IPS-18a (cell line): ENCODE data around the gene SKI.

Experiments
- H3K27ac ChIP-seq: one replicate; pipeline ENCODE4 v1.5.1; 2013; ENCODE audit warnings: low read length
- H3K27me3 ChIP-seq: one replicate; pipeline ENCODE4 v1.6.1; 2013; ENCODE audit warnings: mild to moderate bottlenecking, low read length; ENCODE audit not compliant: control insufficient read depth, insufficient read depth
- H3K36me3 ChIP-seq: one replicate; pipeline ENCODE4 v1.6.1; 2013; ENCODE audit warnings: low read depth, low read length; ENCODE audit not compliant: control insufficient read depth
- H3K4me1 ChIP-seq: one replicate; pipeline ENCODE4 v1.6.1; 2013; ENCODE audit warnings: low read depth, low read length; ENCODE audit not compliant: control insufficient read depth
- H3K4me3 ChIP-seq: one replicate; pipeline ENCODE4 v1.5.1; 2013; ENCODE audit warnings: low read length
- H3K9ac ChIP-seq: one replicate; pipeline ENCODE4 v1.6.1; 2013; ENCODE audit warnings: mild to moderate bottlenecking, low read length, moderate library complexity
- H3K9me3 ChIP-seq: one replicate; pipeline ENCODE4 v1.6.1; 2013; ENCODE audit warnings: low read depth, low read length; ENCODE audit not compliant: control insufficient read depth

Gene SKI

DNA sequence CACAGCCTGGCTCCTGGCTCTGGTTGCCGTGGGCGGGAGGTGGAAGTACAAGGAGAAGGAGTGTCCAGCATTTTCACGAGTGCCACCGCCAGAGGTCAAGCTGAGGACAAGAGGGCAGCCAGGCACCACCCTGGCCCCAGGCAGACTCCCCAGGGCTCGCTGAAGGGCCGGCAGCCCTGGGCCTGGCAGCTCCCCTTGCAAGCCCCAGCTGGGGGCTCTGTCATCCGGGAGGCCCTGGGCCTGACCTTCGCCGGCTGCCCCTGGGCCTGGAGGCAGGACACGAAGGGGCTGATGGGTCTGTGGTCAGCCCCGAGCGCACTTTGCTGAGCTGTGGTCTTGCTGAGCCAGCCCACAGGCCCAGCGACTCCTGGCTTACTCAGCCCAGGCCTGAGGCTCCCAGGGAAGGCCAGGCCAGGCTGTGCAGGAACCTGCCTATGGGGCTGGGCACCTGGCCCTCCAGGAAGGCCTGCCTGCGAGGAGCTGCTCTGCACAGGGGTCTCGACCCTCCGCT, 88.4 kb downstream of the SKI start:
- Histone ChIP-seq H3K4me3 (no peak overlapping the region), H3K9ac (no peak overlapping the region), H3K9me3 (no peaks in the 10 kb centered on the region), H3K36me3 (no peaks in the 10 kb centered on the region), H3K27me3 (no peaks in the 10 kb centered on the region), H3K27ac (no peak overlapping the region), H3K4me1 (peaks cover 12% of the 10 kb centered on the region)

DNA sequence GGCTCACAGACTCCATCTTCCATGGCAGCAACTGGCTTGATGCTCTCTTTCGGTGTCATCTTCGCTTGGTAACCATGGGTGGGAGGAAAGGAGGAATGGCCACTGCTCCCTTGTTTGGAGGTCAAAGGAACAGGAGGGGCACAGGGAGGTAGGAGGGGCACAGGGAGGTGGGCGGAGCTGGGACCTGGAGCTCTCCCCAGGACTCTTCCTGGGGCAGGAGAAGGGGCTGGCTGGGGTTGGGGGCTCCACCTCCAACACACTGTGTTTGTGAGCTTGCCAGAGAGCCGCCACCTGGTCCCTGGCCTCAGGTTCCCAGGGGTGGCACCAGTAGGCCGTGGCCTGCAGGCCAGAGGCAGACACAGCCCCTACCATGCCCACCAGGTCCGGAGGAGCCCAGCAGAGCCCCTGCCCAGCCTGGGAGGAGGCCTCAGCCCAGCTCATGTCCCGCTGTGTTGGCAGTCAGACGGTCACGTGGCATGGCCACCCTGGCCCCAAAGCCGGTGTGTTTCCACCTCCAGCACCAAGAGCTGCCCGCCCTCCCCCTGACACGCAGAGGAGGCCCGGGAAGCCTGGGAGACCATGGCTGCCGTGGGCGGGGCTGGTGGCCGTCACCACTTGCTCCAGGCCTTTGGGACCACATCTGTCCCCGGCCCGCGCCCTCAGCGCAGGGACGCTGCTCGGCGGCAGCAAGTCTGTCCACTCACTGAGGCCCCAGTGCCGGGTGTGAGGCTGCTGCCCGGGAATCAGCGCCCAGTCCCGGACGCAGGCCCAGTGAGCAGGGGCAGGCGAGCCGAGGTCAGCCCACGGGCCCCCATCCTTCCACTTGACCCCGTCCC, 89.3 kb downstream of the SKI start:
- Histone ChIP-seq H3K4me3 (no peak overlapping the region), H3K27ac (no peak overlapping the region), H3K36me3 (no peaks in the 10 kb centered on the region), H3K9me3 (no peaks in the 10 kb centered on the region), H3K4me1 (peaks cover 16% of the 10 kb centered on the region), H3K27me3 (no peaks in the 10 kb centered on the region), H3K9ac (no peak overlapping the region)

DNA sequence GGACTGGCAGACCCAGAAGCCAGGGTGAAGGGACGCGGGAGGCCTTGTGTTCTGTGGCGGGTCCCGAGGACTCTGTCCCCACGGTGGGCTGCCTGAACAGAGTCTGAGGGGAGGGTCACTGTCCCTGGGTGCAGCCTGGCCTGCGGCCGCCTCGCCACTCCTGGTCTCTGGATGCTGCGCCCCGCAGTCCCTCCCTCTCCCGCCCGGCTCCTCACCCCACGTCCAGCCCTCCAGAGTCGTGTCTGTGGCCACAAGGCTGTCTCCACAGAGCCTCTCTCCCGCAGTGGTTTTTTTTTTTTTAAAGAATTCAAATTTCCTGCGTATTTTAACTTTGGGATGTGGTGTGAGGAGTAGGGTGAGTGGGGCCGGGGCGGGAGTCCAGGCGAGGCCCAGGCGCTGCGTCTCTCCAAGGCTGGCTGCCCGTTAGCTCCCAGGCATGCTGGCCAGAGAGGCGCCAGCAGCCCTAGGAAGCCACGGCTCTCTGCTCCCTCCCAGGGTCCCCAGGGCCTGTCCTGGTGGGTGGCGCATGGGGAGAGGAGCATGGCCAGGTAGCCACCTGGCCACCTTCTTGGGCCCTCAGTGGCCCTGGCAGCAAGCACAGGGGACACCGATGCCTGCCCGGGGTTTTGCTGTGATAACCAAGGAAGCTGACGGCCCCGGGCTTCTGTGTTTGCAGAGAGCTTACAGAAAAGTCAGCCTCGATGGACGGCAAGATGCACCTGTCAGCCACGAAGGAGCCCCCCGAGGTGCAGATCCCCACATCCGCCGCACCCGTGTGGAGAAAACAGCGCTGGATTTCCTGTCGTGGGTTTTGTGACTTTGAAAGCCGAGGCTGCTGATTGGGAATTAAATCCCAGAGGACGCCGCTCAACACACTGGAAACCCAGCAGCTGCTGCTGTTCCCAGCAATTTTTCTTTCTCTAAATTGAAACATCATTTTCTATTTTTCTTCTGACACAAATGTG, 90.5 kb downstream of the SKI start:
- no peak overlapping the region for H3K27ac ChIP-seq
- H3K4me3 ChIP-seq: no peak overlapping the region
- no peaks in the 10 kb centered on the region for H3K36me3 ChIP-seq
- no peaks in the 10 kb centered on the region for H3K9me3 ChIP-seq
- H3K4me1 ChIP-seq: peaks cover 18% of the 10 kb centered on the region
- H3K27me3 ChIP-seq: no peaks in the 10 kb centered on the region
- no peak overlapping the region for H3K9ac ChIP-seq

DNA sequence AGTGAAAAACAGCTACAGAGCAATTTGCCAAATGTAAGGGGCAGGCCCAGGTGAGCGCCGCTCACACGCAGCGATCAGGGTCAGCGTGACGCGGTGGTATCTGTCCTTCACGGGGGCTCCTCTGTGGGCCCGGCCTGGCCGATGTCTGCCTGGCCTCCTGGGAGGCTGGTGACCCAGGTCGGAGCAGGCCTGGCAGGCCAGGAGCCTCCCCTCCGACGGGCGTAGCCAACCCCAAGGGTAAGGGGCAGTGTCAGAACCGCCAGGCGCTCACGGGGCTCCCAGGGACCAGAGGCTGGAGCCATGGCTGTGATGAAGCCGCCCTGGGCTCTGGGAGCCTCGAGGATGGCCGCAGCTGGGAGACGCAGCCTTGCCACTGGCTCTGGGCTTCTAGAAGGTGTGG, 91.2 kb downstream of the SKI start:
- H3K36me3 ChIP-seq: no peaks in the 10 kb centered on the region
- no peaks in the 10 kb centered on the region for H3K27me3 ChIP-seq
- no peak overlapping the region for H3K9ac ChIP-seq
- H3K4me3 ChIP-seq: no peak overlapping the region
- H3K9me3 ChIP-seq: no peaks in the 10 kb centered on the region
- H3K4me1 ChIP-seq: peaks cover 12% of the 10 kb centered on the region
- H3K27ac ChIP-seq: no peak overlapping the region

GRCh38 chr1:2320006-2320405, 91.9 kb downstream of the SKI start:
- no peaks in the 10 kb centered on the region for H3K27me3 ChIP-seq
- no peak overlapping the region for H3K9ac ChIP-seq
- no peaks in the 10 kb centered on the region for H3K36me3 ChIP-seq
- peaks cover 12% of the 10 kb centered on the region for H3K4me1 ChIP-seq
- no peak overlapping the region for H3K4me3 ChIP-seq
- H3K27ac ChIP-seq: no peak overlapping the region
- no peaks in the 10 kb centered on the region for H3K9me3 ChIP-seq

- Histone ChIP-seq H3K4me3 (no peak overlapping the region), H3K9me3 (no peaks in the 10 kb centered on the region), H3K27me3 (no peaks in the 10 kb centered on the region), H3K4me1 (peaks cover 12% of the 10 kb centered on the region), H3K36me3 (no peaks in the 10 kb centered on the region), H3K27ac (no peak overlapping the region), H3K9ac (no peak overlapping the region)
These were observed 92.9 kb downstream of the SKI start for GRCh38 chr1:2320760-2321667.

GRCh38 chr1:2322065-2322571, 94.0 kb downstream of the SKI start:
- Histone ChIP-seq H3K9me3 (no peaks in the 10 kb centered on the region), H3K27me3 (no peaks in the 10 kb centered on the region), H3K4me1 (peaks cover 12% of the 10 kb centered on the region), H3K9ac (no peak overlapping the region), H3K36me3 (no peaks in the 10 kb centered on the region), H3K4me3 (no peak overlapping the region), H3K27ac (no peak overlapping the region)

DNA sequence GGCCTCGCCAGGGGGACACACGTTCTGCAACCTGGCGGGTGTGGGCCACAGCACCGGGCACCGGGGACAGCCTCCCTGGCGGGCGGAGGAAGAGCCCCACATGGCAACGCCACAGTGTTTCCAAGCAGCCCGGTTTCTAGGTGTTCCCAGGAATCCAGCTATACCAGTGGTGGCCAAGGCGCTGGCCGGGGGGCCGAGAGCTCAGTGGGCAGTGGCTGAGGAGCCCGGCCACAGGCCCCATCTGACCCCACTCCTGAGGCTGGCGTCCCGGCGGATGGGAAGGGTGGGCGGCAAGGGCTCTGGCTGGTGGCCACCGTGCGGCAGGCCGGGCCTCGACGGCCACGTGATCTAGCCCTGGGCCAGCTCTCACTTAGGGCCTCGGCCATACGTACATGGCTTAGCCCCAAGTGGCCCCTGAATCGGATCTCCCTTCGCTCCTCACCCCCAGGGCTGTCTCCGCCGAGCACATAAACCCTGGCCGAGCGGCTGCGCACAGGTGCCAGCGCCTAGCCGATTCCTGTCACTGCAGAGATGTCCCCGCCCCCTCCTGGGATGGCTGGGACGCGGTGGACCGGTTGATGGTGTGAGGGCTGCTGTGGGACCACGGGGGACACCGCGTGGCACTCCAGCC, 94.6 kb downstream of the SKI start:
- peaks cover 12% of the 10 kb centered on the region for H3K4me1 ChIP-seq
- no peak overlapping the region for H3K27ac ChIP-seq
- H3K4me3 ChIP-seq: no peak overlapping the region
- H3K9me3 ChIP-seq: no peaks in the 10 kb centered on the region
- H3K36me3 ChIP-seq: no peaks in the 10 kb centered on the region
- H3K9ac ChIP-seq: no peak overlapping the region
- H3K27me3 ChIP-seq: no peaks in the 10 kb centered on the region

GRCh38 chr1:2323451-2323974, 95.4 kb downstream of the SKI start:
- Histone ChIP-seq H3K27me3 (no peaks in the 10 kb centered on the region), H3K4me3 (no peak overlapping the region), H3K9ac (no peak overlapping the region), H3K9me3 (no peaks in the 10 kb centered on the region), H3K36me3 (no peaks in the 10 kb centered on the region), H3K4me1 (peaks cover 12% of the 10 kb centered on the region), H3K27ac (no peak overlapping the region)

DNA sequence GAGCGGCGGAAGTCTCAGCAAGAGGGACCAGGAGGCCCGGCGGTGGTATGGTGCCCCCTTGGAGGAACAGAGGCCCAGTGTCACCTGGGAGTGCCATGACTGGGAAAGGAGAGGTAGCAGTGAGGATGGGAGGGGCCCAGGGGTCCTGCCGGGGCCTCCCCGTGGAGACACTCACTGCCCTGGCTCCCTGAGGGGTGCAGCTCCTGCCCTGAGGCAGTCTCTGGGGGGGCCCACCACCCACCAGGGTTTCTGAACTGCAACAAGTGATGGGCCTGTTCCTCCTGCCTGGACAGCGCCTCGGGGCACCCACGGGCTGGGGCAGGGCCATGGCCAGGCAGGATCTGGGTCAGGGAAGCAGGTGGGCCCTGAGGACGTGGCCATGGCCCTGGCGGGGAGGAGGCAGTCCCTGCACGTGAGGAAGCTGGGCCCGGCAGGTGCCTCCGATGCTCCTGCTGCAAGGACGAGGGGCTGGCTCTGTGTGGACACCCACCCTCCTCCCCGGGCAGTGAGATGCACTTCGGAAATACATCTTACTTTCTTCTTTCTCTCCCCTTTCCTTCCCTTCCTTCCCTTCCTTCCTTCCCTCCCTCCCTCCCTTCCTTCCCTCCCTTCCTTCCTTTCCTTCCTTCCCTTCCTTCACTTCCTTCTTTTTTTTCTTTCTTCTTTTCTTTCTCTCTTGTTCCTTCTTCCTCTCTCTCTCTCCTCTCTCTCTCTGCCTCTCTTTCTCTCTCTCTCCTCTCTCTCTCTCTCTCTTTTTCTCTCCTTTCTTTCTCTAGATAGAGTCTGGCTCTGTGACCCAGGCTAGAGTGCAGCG, 96.6 kb downstream of the SKI start:
- Histone ChIP-seq H3K9ac (no peak overlapping the region), H3K4me3 (no peak overlapping the region), H3K4me1 (peaks cover 12% of the 10 kb centered on the region), H3K27ac (no peak overlapping the region), H3K9me3 (no peaks in the 10 kb centered on the region), H3K27me3 (no peaks in the 10 kb centered on the region), H3K36me3 (no peaks in the 10 kb centered on the region)
